Activated CD8-positive, alpha-beta memory T cell treated with anti-CD3 and anti-CD28 coated beads, Interleukin-2, amount 10 ng/mL, durations not matched to agents 7 days and 5 days (primary cell): Measurements from ENCODE around the gene IQCM. TPM values are rescaled to one million over a fixed set of nuclear protein-coding genes. Genes with fewer than 3 reads are reported as not detected.

ENCODE experiments used
- ATAC-seq: fragments of 150-1000 bp; cut with Tn5 transposase; one replicate; pipeline ENCODE4 v1.10.0; 2021; ENCODE audit warnings: moderate library complexity
- CTCF ChIA-PET: fragments of 350-600 bp; sonication (Branson Sonifier 250); formaldehyde crosslinking; loops from one replicate; lab custom pipeline; 2021; ENCODE audit warnings: antibody characterized with exemption; lab: Charles Lee
- DNase-seq: peaks from one replicate; pipeline ENCODE4 v3.0.0-alpha.2; 2020
- H3K27ac Mint-ChIP-seq: one replicate; pipeline ENCODE4 v1.8.0; 2021; ENCODE audit warnings: mild to moderate bottlenecking, mixed read lengths
- H3K27me3 Mint-ChIP-seq: one replicate; pipeline ENCODE4 v1.8.0; 2021; ENCODE audit warnings: mixed read lengths
- H3K36me3 Mint-ChIP-seq: one replicate; pipeline ENCODE4 v1.8.0; 2021; ENCODE audit warnings: mild to moderate bottlenecking, mixed read lengths
- H3K4me1 Mint-ChIP-seq: one replicate; pipeline ENCODE4 v1.8.0; 2021; ENCODE audit warnings: mixed read lengths
- H3K4me3 Mint-ChIP-seq: one replicate; pipeline ENCODE4 v1.8.0; 2021; ENCODE audit warnings: mild to moderate bottlenecking, moderate library complexity, mixed read lengths
- H3K9me3 Mint-ChIP-seq: one replicate; pipeline ENCODE4 v1.8.0; 2022; ENCODE audit warnings: low read depth, mixed read lengths
- total RNA-seq, 2 experiments: library from RNA; stranded (reverse); gene quantifications; one replicate each; pipeline ENCODE4 v1.2.3, GENCODE V29; 2021

IQCM gene
- total RNA-seq, 2 experiments from 2014 or later, result not detected

GRCh38 chr4:149795256-149795655, 20.4 kb downstream of the IQCM start:
- Mint-ChIP-seq H3K27me3 (no peaks in the 10 kb centered on the region), H3K9me3 (peaks cover 2% of the 10 kb centered on the region), H3K4me3 (no peak overlapping the region), H3K36me3 (no peaks in the 10 kb centered on the region), H3K27ac (no peak overlapping the region), H3K4me1 (no peaks in the 10 kb centered on the region)
- no peak for DNase-seq
- CTCF ChIA-PET, result no interaction called here
- ATAC-seq, result no peak

- Mint-ChIP-seq H3K27me3 (no peaks in the 10 kb centered on the region), H3K9me3 (peaks cover 2% of the 10 kb centered on the region), H3K4me3 (no peak overlapping the region), H3K27ac (no peak overlapping the region), H3K4me1 (no peaks in the 10 kb centered on the region), H3K36me3 (no peaks in the 10 kb centered on the region)
- no peak for DNase-seq
- CTCF ChIA-PET, result no interaction called here
- ATAC-seq, result no peak
These were observed 21.3 kb downstream of the IQCM start for GRCh38 chr4:149794352-149794751.

GRCh38 chr4:149793459-149793858, 22.2 kb downstream of the IQCM start:
- Mint-ChIP-seq H3K27me3 (no peaks in the 10 kb centered on the region), H3K9me3 (peaks cover 2% of the 10 kb centered on the region), H3K4me1 (no peaks in the 10 kb centered on the region), H3K36me3 (no peaks in the 10 kb centered on the region), H3K27ac (no peak overlapping the region), H3K4me3 (no peak overlapping the region)
- DNase-seq (no peak), ATAC-seq (no peak)
- CTCF ChIA-PET, result no interaction called here

GRCh38 chr4:149791851-149792250, 23.8 kb downstream of the IQCM start:
- no peak overlapping the region for H3K27ac Mint-ChIP-seq
- no peaks in the 10 kb centered on the region for H3K36me3 Mint-ChIP-seq
- CTCF ChIA-PET, result no interaction called here
- ATAC-seq (no peak), DNase-seq (no peak)
- H3K4me1 Mint-ChIP-seq, result no peaks in the 10 kb centered on the region
- peaks cover 2% of the 10 kb centered on the region for H3K9me3 Mint-ChIP-seq
- H3K27me3 Mint-ChIP-seq, result no peaks in the 10 kb centered on the region
- no peak overlapping the region for H3K4me3 Mint-ChIP-seq

- Mint-ChIP-seq H3K4me1 (no peaks in the 10 kb centered on the region), H3K36me3 (no peaks in the 10 kb centered on the region), H3K27me3 (no peaks in the 10 kb centered on the region), H3K27ac (no peak overlapping the region), H3K9me3 (peaks cover 2% of the 10 kb centered on the region), H3K4me3 (no peak overlapping the region)
- DNase-seq, result no peak
- CTCF ChIA-PET, result no interaction called here
- no peak for ATAC-seq
These were observed 25.3 kb downstream of the IQCM start for GRCh38 chr4:149790172-149790907.

GRCh38 chr4:149788300-149788699, 27.3 kb downstream of the IQCM start:
- CTCF ChIA-PET, result no interaction called here
- Mint-ChIP-seq H3K36me3 (no peaks in the 10 kb centered on the region), H3K27me3 (no peaks in the 10 kb centered on the region), H3K4me1 (no peaks in the 10 kb centered on the region), H3K27ac (no peak overlapping the region), H3K9me3 (no peaks in the 10 kb centered on the region), H3K4me3 (no peak overlapping the region)
- ATAC-seq, result no peak
- no peak for DNase-seq

- no peak for DNase-seq
- Mint-ChIP-seq H3K4me3 (no peak overlapping the region), H3K27ac (no peak overlapping the region)
These were observed 29.8 kb downstream of the IQCM start for GRCh38 chr4:149785696-149786431.

GRCh38 chr4:149784018-149784417, 31.6 kb downstream of the IQCM start:
- Mint-ChIP-seq H3K9me3 (peaks cover 2% of the 10 kb centered on the region), H3K27me3 (no peaks in the 10 kb centered on the region), H3K4me1 (no peaks in the 10 kb centered on the region), H3K36me3 (no peaks in the 10 kb centered on the region), H3K27ac (no peak overlapping the region), H3K4me3 (no peak overlapping the region)
- CTCF ChIA-PET, result no interaction called here
- no peak for ATAC-seq
- DNase-seq, result no peak

More at GRCh38 chr4:149785696-149786431, 29.8 kb downstream of the IQCM start:
- Mint-ChIP-seq H3K4me1 (no peaks in the 10 kb centered on the region), H3K27me3 (no peaks in the 10 kb centered on the region), H3K9me3 (peaks cover 2% of the 10 kb centered on the region), H3K36me3 (no peaks in the 10 kb centered on the region)
- no peak for ATAC-seq
- CTCF ChIA-PET, result no interaction called here

- Mint-ChIP-seq H3K27me3 (no peaks in the 10 kb centered on the region), H3K4me3 (no peak overlapping the region), H3K36me3 (no peaks in the 10 kb centered on the region), H3K27ac (no peak overlapping the region), H3K4me1 (no peaks in the 10 kb centered on the region), H3K9me3 (peaks cover 2% of the 10 kb centered on the region)
- CTCF ChIA-PET, result no interaction called here
- no peak for ATAC-seq
- no peak for DNase-seq
These were observed 34.5 kb downstream of the IQCM start for GRCh38 chr4:149781150-149781549.

- no peak for ATAC-seq
- Mint-ChIP-seq H3K4me1 (no peaks in the 10 kb centered on the region), H3K27ac (no peak overlapping the region), H3K27me3 (no peaks in the 10 kb centered on the region), H3K9me3 (no peaks in the 10 kb centered on the region), H3K4me3 (no peak overlapping the region), H3K36me3 (no peaks in the 10 kb centered on the region)
- CTCF ChIA-PET, result no interaction called here
- DNase-seq, result no peak
These were observed 47.2 kb downstream of the IQCM start for GRCh38 chr4:149768477-149768876.

- Mint-ChIP-seq H3K9me3 (no peaks in the 10 kb centered on the region), H3K27me3 (no peaks in the 10 kb centered on the region), H3K4me1 (no peaks in the 10 kb centered on the region), H3K36me3 (no peaks in the 10 kb centered on the region), H3K4me3 (no peak overlapping the region), H3K27ac (no peak overlapping the region)
- CTCF ChIA-PET, result no interaction called here
- no peak for DNase-seq
- no peak for ATAC-seq
These were observed 49.5 kb downstream of the IQCM start for GRCh38 chr4:149766135-149766534.

GRCh38 chr4:149765630-149766029, 50.0 kb downstream of the IQCM start:
- no peaks in the 10 kb centered on the region for H3K9me3 Mint-ChIP-seq
- H3K4me3 Mint-ChIP-seq, result no peak overlapping the region
- H3K4me1 Mint-ChIP-seq, result no peaks in the 10 kb centered on the region
- ATAC-seq, result no peak
- H3K27ac Mint-ChIP-seq, result no peak overlapping the region
- no peak for DNase-seq
- no peaks in the 10 kb centered on the region for H3K36me3 Mint-ChIP-seq
- no peaks in the 10 kb centered on the region for H3K27me3 Mint-ChIP-seq
- CTCF ChIA-PET, result no interaction called here

- Mint-ChIP-seq H3K27me3 (no peaks in the 10 kb centered on the region), H3K4me3 (no peak overlapping the region), H3K4me1 (no peaks in the 10 kb centered on the region), H3K36me3 (no peaks in the 10 kb centered on the region), H3K9me3 (no peaks in the 10 kb centered on the region), H3K27ac (no peak overlapping the region)
- CTCF ChIA-PET, result no interaction called here
- ATAC-seq (no peak), DNase-seq (no peak)
These were observed 59.7 kb downstream of the IQCM start for GRCh38 chr4:149755969-149756368.

GRCh38 chr4:149754526-149754925, 61.1 kb downstream of the IQCM start:
- Mint-ChIP-seq H3K9me3 (no peaks in the 10 kb centered on the region), H3K4me3 (no peak overlapping the region), H3K4me1 (no peaks in the 10 kb centered on the region), H3K27me3 (no peaks in the 10 kb centered on the region), H3K36me3 (no peaks in the 10 kb centered on the region), H3K27ac (no peak overlapping the region)
- DNase-seq (no peak), ATAC-seq (no peak)
- CTCF ChIA-PET, result no interaction called here
